ENCODE results near the gene GFY.

GRCh38 chr19:49419173-49419572 is 6.0 kb upstream of the GFY start:
- TF ChIP-seq ZFP30 (CRISPR knock-in tag; IDR thresholded peaks at IDR 0.05) (no peak), TOX (CRISPR knock-in tag; IDR thresholded peaks at IDR 0.05; ENCODE audit: borderline replicate concordance) (no peak), ZNF70 (CRISPR knock-in tag; IDR thresholded peaks at IDR 0.05) (no peak), POU6F1 (CRISPR knock-in tag; IDR thresholded peaks at IDR 0.05; ENCODE audit: borderline replicate concordance, low read depth) (no peak), RARB (CRISPR knock-in tag; IDR thresholded peaks at IDR 0.05) (no peak), ZNF565 (CRISPR knock-in tag; conservative IDR thresholded peaks at IDR 0.05; ENCODE audit: low read depth) (no peak), TCF4 (CRISPR knock-in tag; IDR thresholded peaks at IDR 0.05; ENCODE audit: borderline replicate concordance) (no peak), PATZ1 (CRISPR knock-in tag; IDR thresholded peaks at IDR 0.05; ENCODE audit: borderline replicate concordance) (no peak), TSHZ2 (CRISPR knock-in tag; IDR thresholded peaks at IDR 0.05) (no peak), CREB5 (CRISPR knock-in tag; IDR thresholded peaks at IDR 0.05; ENCODE audit: low read depth) (no peak), SNAI2 (CRISPR knock-in tag; IDR thresholded peaks at IDR 0.05) (no peak), CSDC2 (CRISPR knock-in tag; IDR thresholded peaks at IDR 0.05) (no peak), ZNF8 (CRISPR knock-in tag; IDR thresholded peaks at IDR 0.05) (no peak), ARNTL (CRISPR knock-in tag; IDR thresholded peaks at IDR 0.05; ENCODE audit: borderline replicate concordance, low read depth) (no peak)
